GM06990 (cell line): ENCODE results near the gene ARHGAP25.
"Not testable (repeated sequence)": the region's sequence is repeated elsewhere in the genome, so short reads cannot be mapped to it uniquely, and the experiment has no call there.

Source experiments
- DNase-seq: peaks from one replicate; pipeline ENCODE4 v3.0.0-alpha.2; 2011; ENCODE audit not compliant: insufficient read length; ENCODE audit errors: extremely low read depth
- H3K27me3 ChIP-seq: replicated peaks from 2 replicates; pipeline ENCODE4 v1.6.0; 2011; ENCODE audit warnings: low read length; ENCODE audit not compliant: control insufficient read depth, insufficient read depth
- H3K36me3 ChIP-seq: 2 replicates; pipeline ENCODE4 v1.5.1; 2011; ENCODE audit warnings: low read length; ENCODE audit not compliant: control insufficient read depth, insufficient read depth
- H3K4me3 ChIP-seq: replicated peaks from 2 replicates; pipeline ENCODE4 v1.5.1; 2011; ENCODE audit warnings: low read depth, mild to moderate bottlenecking, control low read depth, low read length
- CTCF ChIP-seq: IDR thresholded peaks from 2 replicates; pipeline ENCODE4 v1.5.1; 2011; ENCODE audit warnings: low read length, control low read depth, mild to moderate bottlenecking, inconsistent platforms; ENCODE audit not compliant: insufficient read depth, poor library complexity, severe bottlenecking

The ARHGAP25 gene

GRCh38 chr2:68800027-68800401 is 65.4 kb downstream of the ARHGAP25 start:
- DNase-seq: no peak
- Histone ChIP-seq H3K4me3 (no peak overlapping the region), H3K27me3 (no peaks in the 10 kb centered on the region), H3K36me3 (no peaks in the 10 kb centered on the region)
- TF ChIP-seq CTCF: no peak

GRCh38 chr2:68800517-68800916 is 65.9 kb downstream of the ARHGAP25 start:
- Histone ChIP-seq H3K27me3 (no peaks in the 10 kb centered on the region), H3K36me3 (no peaks in the 10 kb centered on the region), H3K4me3 (no peak overlapping the region)
- TF ChIP-seq CTCF: no peak
- no peak for DNase-seq

GRCh38 chr2:68802161-68802560 is 67.5 kb downstream of the ARHGAP25 start:
- not testable (repeated sequence) for H3K27me3 ChIP-seq, H3K4me3 ChIP-seq, H3K36me3 ChIP-seq, DNase-seq

GRCh38 chr2:68805025-68805424 is 70.4 kb downstream of the ARHGAP25 start:
- Histone ChIP-seq H3K36me3 (peaks cover 3% of the 10 kb centered on the region; the same call in 1 of the 2 replicates), H3K4me3 (no peak overlapping the region), H3K27me3 (no peaks in the 10 kb centered on the region)
- no peak for TF ChIP-seq CTCF
- no peak for DNase-seq

GRCh38 chr2:68806511-68807109 is 72.0 kb downstream of the ARHGAP25 start:
- H3K36me3 ChIP-seq: peaks cover 3% of the 10 kb centered on the region; the same call in 1 of the 2 replicates
- no peak for DNase-seq
- TF ChIP-seq CTCF: no peak
- no peak overlapping the region for H3K4me3 ChIP-seq
- no peaks in the 10 kb centered on the region for H3K27me3 ChIP-seq

- no peak for TF ChIP-seq CTCF
- Histone ChIP-seq H3K27me3 (no peaks in the 10 kb centered on the region), H3K36me3 (peaks cover 3% of the 10 kb centered on the region), H3K4me3 (no peak overlapping the region)
- no peak for DNase-seq
Measured at GRCh38 chr2:68807821-68808266, 73.2 kb downstream of the ARHGAP25 start.
